ENCODE results near the gene AK2.
"Not testable (repeated sequence)": the region's sequence is repeated elsewhere in the genome, so short reads cannot be mapped to it uniquely, and the experiment has no call there.

AK2 gene
- 62.7 to 329 (median 102) reads per million in 3 experiments for total RNA-seq

DNA sequence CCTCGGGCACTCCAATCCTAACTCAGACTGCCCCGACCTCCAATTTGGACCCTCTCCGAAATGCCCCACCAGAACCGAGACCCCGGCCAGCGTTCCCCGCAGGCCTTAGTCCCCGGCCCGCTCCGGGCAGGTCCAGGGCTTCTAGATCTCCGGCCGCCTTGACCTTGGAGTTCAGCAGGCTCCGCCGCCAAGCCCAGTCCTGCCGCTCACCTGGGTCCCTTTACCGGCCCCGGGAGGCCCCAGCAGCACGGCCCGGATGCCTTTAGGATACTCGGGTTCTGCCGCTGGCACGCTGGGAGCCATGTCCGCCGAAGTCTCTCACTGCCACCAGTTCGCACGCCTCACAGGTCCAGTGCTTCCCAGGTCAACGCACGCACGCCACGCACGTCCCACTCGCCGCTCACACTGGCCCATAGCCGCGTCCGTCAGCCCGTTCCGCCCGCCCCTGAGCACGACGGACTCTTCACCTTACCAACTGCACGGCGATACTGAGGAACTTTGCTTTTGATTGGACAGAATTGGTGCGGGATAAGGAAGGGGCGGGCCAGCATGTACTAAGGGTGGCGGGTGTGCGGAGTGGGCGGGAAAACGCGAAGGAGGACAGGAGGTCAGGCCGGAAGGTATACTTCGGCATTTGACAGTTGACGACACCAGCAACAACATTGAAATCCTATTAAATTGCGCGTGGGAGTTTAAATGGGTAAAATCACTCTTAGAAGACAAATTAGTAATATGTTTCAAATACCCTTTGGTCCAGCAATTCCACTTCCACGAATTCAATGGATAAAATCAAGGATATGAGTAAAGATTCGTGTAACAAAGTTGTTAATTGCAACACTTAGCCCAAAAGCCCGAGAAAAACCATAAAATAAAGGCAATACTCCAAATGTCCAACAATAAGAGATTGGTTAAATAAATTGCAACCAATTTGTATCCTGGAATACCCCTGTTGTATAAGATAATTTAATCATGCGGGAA, at the start of gene AK2:
Gene AK2 (minus strand): TSS at position 358 of the 978 bp plus-strand sequence. CDS start 55 bp downstream, at position 303.
- peak; percentile 84 for DNase-seq

DNA sequence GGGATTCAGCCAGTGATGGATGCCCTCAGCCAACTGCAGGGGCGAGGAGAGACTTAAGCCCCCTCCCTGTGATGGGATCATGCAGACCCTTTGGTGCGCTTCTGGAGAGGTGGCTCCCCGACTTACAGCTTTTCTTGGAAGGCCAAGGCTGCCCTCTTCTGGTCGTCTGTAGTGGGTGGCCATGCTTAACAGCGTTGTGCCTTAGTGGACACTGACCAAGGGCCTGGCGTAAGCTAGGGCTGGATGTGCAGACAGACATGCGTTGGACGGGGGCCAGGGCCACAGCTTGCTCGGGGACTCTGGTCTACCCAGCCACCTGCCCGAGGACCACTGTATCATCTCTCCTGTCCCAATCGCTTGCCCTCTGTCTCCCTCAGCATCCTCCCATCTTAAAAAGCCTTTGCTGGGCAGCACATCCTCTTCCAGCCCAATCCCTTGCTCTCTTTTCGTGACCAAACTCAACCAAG, 49.7 kb upstream of the AK2 start:
- DNase-seq: no peak

DNA sequence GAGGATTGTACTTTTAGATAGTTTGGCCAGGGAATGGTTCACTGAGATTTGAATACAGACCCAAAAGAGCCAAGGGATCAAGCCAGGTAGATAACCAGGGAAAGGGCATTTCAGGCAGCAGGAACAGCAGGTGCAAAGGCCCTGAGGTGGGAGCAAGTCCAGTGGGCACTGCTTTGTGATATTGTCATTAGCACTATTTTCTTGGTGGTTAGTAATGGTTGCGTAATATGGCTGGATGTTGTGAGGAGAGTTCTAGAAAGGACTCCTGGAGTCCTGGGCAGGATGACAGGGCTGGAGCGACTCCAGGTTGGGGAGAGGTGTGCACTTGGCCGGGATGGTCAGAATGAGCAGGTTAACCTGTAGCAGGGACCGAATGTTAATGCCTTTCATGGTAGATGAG, 48.6 kb upstream of the AK2 start:
- no peak for DNase-seq

DNA sequence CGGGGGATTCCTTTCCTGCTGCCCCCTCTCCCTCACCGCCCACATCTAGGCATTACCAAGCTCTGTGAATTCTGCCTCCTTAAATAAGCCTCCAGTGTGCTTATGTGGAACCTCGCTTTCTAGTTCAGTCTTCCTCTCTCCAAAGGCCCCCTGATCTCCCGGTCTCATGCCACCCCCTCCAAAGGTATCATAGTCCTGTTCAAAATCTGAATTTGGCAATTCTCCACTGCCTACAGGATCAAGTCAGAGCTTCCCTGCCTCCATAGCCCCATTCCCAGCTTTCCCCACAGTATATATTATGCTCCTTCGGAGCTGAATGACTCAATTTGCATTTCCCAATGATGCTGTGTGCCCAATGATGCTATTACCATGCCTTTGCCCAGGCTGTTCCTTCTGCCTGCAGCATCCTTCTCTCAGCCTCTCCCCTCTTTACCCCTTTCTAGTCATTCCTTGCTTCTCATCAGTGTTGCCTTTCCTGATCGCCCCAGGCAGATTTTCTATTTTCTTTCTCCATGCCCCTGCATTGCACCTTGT, 46.0 kb upstream of the AK2 start:
- no peak for DNase-seq

DNA sequence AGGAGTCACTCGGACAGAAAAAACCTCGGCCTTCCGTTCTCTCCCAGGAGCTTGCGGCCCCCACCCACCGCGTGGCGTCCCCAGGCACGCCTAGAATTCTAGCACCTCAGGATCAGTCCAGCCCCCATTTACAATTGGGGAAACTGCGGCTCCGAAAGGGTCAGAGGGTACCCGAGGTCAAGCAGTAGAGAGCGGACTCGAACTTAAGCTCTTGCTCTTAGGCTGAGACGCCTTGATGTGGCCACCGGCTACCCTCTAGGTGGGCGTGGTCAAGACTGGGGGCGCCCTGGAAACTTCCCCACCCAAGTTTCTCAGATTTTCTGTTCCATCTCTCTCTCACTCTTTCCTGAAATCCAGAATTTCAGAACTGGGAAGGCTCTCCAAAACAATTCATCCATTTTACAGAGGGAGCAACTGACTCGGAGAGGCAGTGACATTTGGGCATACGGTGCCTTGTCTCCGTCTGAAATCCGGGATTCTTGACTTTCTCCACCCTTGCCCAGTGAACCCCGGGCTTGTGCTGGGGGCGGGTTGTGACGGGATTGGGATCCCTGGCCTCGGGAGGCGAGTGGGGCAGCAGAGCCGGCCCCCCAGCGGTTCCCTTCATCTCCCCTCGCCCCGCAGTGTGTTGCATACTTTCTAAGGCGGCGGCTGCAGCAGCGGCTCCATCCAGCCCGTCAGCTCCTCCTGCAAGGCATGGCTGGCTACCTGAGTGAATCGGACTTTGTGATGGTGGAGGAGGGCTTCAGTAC, 45.0 kb upstream of the AK2 start:
- DNase-seq: no peak

DNA sequence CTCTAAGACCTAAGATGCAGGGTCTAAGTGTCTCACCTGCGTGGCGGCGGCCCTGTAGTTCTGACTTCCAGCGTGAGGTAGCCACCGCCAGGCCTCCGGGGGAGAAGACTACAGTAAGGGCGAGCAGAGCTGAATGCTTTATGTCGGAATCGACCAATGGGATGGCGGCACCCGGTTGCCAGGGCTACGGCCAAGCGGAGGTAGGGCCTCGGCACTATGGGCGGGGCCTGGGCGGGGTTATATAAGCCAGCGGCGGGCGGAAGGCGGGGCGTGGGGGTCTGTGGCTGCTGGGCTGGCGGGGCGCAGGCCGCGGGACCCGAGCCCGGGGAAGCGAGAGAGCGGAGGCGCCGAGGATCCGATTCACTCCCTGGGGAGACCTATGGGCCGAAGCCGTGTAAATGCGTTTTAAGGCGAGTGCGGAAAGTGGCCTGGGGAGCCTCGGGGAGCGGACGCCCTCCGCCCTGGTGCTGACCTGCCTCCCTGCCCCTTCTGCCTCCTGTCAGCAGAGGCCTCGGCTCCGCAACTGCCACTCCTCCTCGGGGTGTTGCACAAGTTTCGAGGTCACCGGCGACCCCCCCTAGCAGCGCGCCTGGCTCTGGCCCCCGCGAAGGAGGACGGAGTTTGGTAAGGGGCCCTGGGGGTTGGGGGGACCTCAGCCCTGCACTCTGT, 44.3 kb upstream of the AK2 start, which contains the start of gene AZIN2:
Gene AZIN2 (plus strand): TSS at position 269 of the 669 bp plus-strand sequence. CDS start 1,097 bp downstream, outside the sequence.
- DNase-seq: peak; percentile 93

DNA sequence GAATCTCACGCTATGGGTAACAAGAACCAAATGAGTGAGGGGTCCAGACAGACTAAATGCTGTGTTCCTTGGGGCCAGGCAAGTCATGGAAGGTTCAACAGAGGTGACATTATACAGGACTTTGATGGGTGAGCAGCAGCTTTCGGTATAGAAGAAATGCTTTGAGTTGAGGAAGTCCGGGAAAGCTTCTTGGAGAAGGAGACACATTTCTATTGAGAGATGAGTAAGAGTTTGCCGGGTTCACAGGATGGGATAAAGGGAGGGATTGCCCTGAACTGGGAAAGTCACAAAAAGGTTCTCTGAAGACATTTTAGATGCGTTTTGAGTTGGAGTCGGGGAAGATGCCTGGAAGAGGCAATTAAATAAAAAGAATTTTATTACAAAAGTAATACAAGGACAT, 43.7 kb upstream of the AK2 start:
- no peak for DNase-seq

DNA sequence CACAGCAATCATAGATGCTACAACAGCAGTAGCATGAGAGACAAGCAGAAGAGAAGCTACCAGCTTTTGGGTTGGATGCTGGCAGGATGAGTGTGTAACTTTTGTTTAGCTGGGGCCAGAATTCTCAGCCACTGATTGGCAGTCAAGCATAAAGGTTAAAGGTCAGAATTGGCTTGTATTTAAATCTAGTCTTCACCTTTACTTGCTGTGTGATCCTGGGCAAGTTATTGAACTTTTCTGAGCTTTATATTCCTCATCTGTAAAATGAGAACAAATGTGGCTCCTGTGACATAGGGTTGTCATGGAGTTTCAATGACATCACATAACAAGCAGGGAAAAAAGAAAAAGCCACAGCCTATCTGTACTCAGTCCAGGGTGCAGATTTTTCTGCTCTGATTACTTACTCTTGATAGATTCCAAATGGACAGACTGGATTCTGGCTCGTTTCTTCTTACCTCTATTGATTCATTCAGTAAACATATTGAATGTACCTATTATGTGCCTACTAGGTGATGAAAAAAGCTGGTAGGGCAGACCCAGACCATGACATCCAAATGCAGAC, 41.4 kb upstream of the AK2 start:
- no peak for DNase-seq

DNA sequence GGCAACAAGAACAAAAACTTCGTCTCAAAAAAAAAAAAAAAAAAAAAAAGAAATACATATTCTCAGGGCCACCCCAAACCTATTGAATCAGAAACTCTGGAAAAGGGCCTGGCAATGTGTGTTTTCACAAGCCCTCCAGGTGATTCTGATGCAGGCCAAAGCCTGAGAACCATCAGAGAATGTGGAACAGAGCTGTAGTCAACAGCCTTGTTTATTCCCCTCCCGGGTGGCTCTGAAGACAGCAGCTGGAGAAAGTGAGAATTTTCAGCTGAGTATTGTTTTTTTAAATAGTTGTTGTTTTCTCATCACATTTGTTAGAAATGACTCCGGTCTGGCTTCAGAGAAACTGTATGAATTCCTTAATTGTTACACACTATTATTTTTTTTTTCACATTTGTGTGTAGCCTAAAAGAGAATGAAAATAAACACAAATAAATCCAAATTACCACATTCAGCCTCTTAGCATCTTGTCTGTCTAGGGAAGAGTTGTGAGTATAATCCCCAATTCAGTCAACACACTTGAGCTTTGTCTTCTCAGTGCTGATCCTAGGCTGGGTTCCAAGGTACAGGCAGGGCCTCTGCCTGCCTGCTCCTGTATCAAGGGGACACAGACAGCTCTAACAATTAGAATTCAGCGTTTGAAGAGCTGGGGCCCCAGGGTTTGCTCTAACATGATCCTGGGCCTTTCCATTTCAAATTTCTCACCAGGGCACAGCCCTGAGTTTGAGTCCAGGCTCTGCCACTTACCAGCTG, 37.7 kb upstream of the AK2 start:
- DNase-seq: no peak

DNA sequence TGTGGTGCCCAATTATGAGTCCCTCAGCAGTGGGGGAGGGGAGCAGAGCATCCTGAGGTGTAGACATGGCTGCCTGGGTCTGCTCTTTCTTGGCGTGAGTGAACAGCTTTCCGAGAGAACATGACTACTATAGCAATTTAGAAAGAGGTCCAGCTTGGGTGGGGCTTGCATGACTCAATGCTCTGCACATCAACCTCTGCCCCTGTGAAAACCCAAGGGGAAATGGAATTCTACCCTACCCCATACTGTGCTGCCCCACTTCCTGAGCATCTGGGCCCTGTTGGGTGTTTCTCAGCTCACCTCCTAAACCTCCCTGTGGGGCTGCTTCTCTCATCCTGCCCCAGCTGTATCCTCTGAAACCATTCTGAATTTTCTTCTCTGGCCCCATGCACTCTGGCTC, 36.0 kb upstream of the AK2 start:
- no peak for DNase-seq

DNA sequence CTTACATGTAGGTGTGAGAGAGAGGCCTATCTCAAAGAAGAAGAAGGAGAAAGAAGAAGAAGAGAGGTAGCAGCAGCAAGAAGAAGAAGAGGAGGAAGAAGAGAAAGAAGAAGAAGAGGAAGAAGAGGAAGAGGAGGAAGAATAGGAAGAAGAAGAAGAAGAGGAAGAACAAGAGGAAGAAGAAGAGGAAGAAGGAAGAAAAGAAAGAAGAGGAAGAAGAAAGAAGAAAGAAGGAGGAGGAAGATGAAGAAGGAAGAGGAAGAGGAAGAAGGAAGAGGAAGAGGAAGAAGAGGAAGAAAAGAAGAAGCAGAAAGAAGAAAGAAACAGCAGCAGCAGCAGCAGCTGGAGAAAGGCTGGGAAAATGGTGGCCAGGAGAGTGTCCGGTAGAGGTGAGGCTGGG, 33.9 kb upstream of the AK2 start:
- DNase-seq: no peak

DNA sequence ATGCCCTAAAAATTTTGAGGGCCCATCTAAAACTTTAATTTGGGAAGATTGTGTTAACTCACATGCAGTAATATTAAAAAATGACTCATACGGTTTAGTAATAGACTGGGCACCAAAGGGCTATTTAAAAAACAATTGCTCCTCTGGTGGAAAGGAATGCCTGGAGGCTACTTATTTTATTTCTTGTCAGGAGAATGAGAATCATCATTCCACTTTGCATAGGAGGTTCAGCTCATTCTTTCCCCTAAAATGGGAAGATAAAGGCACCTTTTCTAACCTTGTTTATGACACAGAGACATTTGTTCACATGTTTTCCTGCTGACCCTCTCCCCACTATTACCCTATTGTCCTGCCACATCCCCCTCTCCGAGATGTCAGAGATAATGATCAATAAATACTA, 31.4 kb upstream of the AK2 start:
- not testable (repeated sequence) for DNase-seq

DNA sequence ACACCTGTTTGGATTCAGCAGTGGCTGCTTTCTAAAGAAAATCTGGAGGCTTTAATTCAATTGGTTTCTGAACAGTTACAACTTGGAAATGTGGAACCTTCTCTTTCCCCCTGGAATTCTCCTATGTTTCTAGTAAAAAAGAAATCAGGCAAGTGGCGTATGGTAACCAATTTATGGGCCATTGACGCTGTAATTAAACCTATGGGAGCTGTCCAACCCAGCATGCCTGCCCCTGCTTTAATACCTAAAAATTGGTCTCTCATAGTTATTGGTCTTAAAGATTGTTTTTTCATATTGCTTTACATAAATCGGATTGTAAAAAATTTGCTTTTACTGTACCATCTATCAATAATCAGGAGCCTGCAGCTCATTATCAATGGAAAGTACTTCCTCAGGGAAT, 29.8 kb upstream of the AK2 start:
- not testable (repeated sequence) for DNase-seq

DNA sequence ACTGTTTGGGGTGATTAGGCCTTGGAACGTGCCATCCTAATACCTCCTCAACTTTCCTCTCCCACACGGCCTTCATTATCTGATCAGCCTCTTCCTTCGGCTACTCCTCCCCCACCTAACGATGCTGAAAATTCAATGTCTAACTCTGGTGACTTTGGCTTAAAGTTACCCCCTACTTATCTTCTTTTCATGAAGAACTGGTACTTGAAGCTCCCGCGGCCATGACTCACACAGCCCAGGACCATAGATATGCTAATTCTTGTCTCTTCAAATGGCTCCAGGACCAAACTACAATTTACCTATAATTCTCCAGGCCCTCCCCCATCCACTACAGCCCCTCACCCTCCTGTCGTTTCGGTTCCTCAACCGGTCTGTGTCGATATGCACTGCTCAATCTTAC, 28.6 kb upstream of the AK2 start:
- no peak for DNase-seq

DNA sequence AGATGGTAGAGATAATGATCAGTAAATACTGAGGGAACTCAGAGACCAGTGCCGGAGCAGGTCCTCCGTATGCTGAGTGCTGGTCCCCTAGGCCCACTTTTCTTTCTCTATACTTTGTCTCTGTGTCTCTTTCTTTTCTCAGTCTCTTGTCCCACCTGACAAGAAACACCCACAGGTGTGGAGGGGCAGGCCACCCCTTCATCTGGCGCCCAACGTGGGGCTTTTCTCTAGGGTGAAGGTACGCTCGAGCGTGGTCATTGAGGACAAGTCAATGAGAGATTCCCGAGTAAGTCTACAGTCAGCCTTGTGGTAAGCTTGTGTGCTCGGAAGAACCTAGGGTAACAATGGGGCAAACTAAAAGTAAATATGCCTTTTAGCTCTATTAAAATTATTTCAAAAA, 27.6 kb upstream of the AK2 start:
- DNase-seq: not testable (repeated sequence)

DNA sequence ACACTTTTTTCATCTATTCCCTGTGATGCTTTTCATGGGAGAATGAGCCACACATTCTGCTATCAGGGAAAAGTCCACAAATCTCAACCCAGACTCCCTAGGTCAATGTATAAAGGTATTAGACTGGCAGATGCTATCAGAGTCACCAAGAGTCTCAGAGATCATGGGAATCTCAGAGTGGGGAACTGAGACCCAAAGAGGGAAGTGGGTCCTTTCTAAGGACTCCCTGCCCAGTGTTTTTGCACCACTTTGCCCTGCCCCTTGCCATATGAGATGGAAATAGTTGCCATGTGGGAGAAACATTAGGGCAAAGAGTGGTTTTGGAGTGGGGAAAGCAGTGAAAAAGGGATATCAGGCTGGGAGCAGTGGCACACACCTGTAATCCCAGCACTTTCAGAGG, 25.2 kb upstream of the AK2 start:
- DNase-seq: no peak

DNA sequence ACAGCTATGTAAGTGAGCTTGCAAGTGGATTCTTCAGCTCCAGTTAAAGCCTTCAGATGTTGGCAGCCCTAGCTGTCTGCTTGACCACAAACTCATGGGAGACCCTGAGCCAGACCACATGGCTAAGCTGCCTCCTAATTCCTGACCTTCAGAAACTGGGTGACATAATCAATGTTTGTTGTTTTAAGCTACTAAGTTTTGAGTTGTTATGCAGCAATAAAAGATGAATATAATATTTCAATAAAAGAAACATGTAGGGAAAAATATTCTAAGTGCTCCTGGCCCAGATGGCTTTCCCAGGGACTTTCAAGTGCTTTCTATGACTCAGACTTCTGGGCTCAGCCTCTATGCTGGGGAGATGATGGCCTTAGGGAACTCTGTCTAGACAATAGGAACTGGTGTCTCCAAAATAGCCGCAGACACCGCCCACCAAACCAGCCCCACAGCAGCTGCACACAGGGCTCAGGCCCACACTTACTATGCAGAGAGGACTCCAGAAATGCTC, 23.9 kb upstream of the AK2 start:
- DNase-seq: no peak

DNA sequence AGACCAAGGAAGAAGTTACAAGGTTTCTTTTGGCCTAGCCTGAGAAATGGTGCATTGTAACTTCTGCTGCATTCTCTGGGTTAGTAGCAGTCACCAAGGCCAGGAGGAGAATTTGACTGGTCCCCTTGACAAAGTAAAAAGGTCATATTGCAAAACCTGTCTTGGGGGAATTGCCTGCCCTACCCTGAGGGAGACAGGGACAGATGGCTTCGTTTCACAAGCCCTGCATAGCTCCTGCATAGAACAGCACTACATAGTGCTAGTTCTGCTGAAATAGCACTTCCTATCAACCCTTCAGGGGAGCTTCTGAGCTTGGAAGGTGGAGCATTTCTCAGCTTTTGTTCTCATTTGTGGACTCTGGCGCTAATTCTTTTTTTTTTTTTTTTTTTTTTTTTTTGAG, 20.4 kb upstream of the AK2 start:
- DNase-seq: no peak

DNA sequence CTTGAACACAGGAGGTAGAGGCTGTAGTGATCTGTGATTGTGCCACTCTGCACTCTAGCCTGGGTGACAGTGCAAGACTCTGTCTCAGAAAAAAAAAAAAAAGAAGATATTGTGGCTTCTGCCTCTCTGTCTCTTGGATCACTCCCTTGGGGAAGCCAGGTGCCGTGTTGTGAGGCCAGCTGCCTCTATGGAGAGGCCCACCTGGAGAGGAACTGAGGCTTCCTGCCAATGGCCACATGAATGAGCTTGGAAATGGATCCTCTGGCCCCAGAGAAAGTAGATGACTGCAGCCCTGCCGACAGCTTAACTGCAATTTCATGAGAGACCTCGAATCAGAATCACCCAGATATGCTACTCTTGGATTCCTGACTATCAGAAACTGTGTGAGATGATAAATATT, 19.7 kb upstream of the AK2 start:
- DNase-seq: no peak

DNA sequence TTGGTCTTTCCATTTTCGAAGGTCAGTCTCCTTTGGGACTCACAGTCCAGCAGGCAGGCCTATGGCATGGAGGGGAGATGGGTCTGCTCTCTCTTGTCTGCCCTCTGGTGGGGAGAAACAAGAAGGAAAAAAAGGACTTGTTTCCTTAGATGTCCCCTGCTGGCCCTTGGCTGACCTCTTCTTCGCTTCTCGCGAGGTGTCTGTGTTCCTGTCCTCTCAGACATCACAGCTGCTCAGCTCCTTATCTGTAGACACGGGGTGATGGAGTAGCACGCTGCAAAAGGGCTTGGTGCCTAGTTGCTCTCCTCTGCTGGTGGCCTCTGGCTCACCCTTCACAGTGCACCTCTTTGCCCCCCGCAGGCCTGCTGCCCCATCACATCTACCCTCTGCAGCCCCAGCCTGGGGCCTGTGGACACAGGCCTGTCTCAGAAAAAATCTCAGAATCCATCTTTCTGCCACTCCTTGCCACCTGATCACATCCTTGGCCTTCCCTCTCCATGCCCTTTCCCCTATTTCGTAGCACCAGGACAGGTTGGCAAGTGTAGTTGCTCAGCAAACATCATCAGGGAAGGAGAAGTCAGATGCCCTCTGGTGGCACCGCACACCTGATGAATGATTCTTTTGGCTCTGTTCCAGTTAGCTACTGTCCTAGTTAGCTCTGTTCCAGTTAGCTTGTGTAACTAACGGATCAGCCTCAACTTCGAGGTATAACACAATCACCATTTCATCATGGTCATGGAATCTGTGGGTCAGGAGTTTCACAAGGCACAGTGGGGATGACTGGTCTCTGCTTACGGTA, 18.7 kb upstream of the AK2 start:
- DNase-seq: peak; percentile 21

Data from central memory CD4-positive, alpha-beta T cell (primary cell).